ENCODE results near the gene HVCN1.

The HVCN1 gene

DNA sequence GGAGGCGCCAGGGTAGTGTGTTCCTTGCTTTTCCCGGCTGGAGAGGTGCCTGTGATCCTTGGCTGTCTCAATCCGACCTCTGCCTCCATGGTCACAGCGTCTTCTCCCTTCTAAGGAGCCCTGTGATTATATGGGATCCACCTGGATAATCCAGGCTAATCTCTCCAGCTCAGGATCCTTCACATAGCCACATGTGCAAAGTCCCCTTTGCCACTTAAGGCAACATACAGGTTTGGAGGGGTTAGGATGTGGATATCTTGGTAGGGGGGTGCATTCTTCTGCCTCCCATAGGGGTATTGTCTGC is 1.2 kb upstream of the HVCN1 start:
- no peak for DNase-seq (ENCODE audit: low read depth)
- no peak overlapping the region for H3K4me3 ChIP-seq (ENCODE audit: low read length)
- TF ChIP-seq, protein P1, sequence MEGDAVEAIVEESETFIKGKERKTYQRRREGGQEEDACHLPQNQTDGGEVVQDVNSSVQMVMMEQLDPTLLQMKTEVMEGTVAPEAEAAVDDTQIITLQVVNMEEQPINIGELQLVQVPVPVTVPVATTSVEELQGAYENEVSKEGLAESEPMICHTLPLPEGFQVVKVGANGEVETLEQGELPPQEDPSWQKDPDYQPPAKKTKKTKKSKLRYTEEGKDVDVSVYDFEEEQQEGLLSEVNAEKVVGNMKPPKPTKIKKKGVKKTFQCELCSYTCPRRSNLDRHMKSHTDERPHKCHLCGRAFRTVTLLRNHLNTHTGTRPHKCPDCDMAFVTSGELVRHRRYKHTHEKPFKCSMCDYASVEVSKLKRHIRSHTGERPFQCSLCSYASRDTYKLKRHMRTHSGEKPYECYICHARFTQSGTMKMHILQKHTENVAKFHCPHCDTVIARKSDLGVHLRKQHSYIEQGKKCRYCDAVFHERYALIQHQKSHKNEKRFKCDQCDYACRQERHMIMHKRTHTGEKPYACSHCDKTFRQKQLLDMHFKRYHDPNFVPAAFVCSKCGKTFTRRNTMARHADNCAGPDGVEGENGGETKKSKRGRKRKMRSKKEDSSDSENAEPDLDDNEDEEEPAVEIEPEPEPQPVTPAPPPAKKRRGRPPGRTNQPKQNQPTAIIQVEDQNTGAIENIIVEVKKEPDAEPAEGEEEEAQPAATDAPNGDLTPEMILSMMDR (conservative IDR thresholded peaks at IDR 0.05; ENCODE audit: low read depth, low read length): no peak

DNA sequence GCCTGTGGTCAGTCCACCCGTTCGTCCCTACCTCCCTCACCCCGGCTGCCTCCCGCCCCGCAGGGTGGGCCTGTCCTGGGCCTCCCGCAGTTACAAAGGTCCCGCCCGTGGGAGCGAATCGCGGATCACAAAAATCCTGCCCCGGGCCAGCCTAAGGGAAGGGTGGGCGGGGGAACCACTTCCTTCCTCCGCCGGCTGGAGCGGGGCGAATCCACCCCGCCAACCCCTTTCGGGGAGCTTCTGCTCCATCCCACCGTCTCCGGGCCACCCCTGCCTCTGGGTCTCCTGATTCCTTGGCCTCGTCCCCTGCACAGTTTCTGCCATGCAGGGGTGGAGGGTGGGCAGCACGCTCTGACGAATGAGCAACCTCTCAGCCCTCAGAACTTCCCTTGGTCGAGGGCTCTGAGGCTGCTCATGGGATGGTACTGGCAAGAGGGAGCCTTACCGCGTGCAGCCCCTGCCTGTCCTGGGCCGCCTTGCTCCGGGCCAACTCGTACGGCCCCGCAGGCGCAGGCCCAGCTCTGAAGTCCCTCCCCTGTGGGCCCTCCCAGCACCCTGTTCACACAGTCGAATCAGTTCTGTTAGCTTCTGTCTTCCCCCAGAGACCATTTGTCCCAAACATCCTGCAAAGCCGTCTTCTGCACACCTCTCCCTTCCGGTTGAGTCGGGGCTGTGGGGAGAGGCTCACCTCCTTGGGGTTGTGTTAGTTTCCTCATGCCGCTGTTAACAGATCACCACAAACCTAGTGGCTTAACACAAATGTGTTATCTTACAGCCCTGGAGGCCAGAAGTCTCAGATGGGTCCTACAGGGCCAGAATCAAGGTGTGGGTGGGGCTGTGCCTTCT is 589 bp upstream of the HVCN1 start:
- H3K4me3 ChIP-seq (ENCODE audit: low read length): peak overlapping the region; percentile 52
- TF ChIP-seq, protein P1 (conservative IDR thresholded peaks at IDR 0.05; ENCODE audit: low read depth, low read length): no peak
- no peak for DNase-seq (ENCODE audit: low read depth)

DNA sequence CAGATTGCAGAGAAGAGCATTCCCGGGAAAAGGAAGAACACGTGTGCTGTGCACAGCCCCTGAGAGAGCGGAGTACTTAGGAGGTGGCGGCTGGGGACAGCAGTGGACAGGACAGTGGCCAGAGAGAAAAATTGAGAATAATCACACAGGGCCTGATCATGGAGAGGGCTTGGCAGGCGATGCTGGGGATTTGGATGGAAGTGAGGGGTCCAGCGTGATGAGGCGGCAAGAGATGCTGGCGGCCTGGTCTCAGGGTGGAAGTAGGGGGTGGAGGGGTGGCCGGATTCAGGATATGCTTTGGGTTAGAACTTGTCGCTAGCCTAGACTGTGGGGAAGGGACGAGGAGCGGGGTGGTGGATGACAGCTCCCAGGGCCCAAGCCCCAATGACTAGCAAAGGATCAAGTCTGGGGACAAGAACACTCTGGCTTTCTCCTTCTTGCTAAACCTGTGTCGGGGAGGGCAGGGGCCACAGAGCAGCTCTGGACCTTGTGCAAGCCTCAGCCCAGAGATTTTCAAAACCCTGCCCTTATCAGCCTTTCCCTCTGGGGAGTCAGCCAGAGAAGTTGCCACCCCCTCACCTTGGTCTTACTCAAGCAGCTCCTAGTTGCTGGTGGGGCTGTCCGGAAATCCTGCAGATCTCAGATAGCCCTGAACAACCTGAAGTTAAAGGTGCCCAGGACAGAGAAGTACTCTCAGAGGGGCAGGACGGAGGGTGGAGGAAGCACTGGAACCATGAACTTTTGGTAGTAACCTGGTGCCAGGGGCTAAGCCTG is 1.3 kb downstream of the HVCN1 start:
- H3K4me3 ChIP-seq (ENCODE audit: low read length): no peak overlapping the region
- TF ChIP-seq, protein P1 (conservative IDR thresholded peaks at IDR 0.05; ENCODE audit: low read depth, low read length): no peak
- DNase-seq (ENCODE audit: low read depth): no peak

DNA sequence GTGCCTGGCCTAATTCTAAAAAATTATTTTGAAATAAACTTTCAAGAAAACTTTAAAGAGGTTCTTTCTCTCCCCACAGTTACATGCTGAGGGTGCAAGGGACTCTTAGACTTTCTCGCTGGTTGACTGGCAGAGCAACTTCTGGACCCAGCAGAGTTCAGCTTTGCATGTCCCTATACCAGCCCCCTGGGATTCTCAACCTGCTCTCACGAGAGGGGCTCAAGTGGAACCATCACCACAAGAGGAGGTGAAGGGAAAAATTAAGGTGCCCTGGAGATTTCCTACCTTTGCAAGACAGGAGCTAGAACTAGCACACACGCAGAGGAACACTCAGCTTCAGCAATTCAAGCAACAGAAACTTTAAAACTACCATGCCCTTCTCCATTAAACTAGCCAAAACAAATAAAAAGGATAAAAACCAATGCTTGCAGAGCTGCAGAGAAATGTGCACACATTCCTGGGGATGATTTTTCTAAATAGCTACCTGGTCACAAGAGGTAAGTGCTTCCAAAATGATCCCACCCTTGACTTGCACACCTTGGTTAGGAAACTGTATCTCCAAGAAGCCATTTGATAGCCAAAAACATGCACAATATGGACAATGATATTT is 2.5 kb downstream of the HVCN1 start:
- TF ChIP-seq, protein P1 (conservative IDR thresholded peaks at IDR 0.05; ENCODE audit: low read depth, low read length): no peak
- DNase-seq (ENCODE audit: low read depth): no peak
- no peak overlapping the region for H3K4me3 ChIP-seq (ENCODE audit: low read length)

DNA sequence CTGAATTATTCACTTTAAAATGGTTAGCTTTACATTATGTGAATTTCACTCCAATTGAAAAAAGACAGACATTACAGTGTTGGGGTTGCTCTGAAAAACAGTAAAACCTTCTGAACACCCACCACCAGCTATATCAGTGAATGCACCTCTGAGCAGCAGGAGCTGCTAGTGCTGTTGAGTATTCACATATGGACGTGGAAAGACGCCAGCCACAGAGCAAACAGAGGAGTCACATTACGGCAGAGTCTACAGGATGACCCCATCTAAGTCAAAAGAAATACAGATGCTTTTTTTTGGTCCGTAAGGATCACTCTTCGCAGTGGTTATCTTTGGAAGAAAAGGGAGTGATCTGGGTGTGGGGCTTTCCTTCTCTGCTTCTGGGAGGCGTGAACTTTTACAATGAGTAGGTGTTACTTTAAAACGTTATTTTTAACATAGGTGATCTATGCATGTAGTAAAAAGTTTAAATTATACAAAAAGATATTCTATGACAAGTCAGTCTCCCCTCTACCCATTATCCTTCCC is 4.5 kb downstream of the HVCN1 start:
- H3K4me3 ChIP-seq (ENCODE audit: low read length): no peak overlapping the region
- DNase-seq (ENCODE audit: low read depth): no peak
- TF ChIP-seq, protein P1 (conservative IDR thresholded peaks at IDR 0.05; ENCODE audit: low read depth, low read length): no peak

DNA sequence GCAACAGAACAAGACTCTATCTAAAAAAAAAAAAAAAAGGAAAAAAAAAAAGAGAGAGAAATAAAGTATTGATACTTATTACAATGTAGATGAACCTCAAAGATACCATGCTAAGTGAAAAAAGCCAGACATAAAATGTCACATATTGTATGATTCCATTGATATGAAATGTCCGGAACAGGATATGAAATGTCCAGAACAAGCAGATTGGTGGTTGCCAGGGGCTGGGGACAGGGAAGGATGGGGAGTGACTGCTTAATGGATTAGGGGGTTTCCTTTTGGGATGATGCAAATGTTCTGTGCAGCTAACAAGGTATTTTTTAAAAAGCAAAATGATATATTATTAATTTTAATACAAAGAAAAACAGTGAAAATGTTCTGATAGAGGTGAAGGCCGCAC is 5.0 kb downstream of the HVCN1 start:
- no peak overlapping the region for H3K4me3 ChIP-seq (ENCODE audit: low read length)
- TF ChIP-seq, protein P1 (conservative IDR thresholded peaks at IDR 0.05; ENCODE audit: low read depth, low read length): no peak
- no peak for DNase-seq (ENCODE audit: low read depth)
